Mesenteric fat pad (tissue), 1 donor: Measurements from ENCODE around the gene TEFM. TPM values are rescaled to one million over a fixed set of nuclear protein-coding genes. Genes with fewer than 3 reads are reported as not detected.
"Not testable (repeated sequence)": the region's sequence is repeated elsewhere in the genome, so short reads cannot be mapped to it uniquely, and the experiment has no call there.

Source experiments
- DNase-seq: peaks from one replicate; pipeline ENCODE4 v3.0.0-alpha.2; 2020; ENCODE audit warnings: low spot score
- long read RNA-seq: library from polyadenylated mRNA; unstranded; transcript quantifications from one replicate; pipeline ENCODE4 v2.0.0, GENCODE V29; 2020
- total RNA-seq: library from RNA; stranded (reverse); fragmentation: NEBNext Ultra II Directional; extraction: Animal tissue kit (Norgen Biotek cat#: 25700); gene quantifications from one replicate; pipeline ENCODE4 v1.2.1, GENCODE V29; 2021
- donor health status: DM: yes; HTN: yes; CAD: no.

TEFM gene, protein sequence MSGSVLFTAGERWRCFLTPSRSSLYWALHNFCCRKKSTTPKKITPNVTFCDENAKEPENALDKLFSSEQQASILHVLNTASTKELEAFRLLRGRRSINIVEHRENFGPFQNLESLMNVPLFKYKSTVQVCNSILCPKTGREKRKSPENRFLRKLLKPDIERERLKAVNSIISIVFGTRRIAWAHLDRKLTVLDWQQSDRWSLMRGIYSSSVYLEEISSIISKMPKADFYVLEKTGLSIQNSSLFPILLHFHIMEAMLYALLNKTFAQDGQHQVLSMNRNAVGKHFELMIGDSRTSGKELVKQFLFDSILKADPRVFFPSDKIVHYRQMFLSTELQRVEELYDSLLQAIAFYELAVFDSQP
- 12.8 TPM for total RNA-seq
- long read RNA-seq, transcript TEFM-205 (4 exons, 1,891 nt), result major isoform, 6 of 12 reads
- long read RNA-seq, partial matches to known transcripts, result 0 of 12 reads
- long read RNA-seq, other reads (novel, unspliced or antisense), result 5 of 12 reads

DNA sequence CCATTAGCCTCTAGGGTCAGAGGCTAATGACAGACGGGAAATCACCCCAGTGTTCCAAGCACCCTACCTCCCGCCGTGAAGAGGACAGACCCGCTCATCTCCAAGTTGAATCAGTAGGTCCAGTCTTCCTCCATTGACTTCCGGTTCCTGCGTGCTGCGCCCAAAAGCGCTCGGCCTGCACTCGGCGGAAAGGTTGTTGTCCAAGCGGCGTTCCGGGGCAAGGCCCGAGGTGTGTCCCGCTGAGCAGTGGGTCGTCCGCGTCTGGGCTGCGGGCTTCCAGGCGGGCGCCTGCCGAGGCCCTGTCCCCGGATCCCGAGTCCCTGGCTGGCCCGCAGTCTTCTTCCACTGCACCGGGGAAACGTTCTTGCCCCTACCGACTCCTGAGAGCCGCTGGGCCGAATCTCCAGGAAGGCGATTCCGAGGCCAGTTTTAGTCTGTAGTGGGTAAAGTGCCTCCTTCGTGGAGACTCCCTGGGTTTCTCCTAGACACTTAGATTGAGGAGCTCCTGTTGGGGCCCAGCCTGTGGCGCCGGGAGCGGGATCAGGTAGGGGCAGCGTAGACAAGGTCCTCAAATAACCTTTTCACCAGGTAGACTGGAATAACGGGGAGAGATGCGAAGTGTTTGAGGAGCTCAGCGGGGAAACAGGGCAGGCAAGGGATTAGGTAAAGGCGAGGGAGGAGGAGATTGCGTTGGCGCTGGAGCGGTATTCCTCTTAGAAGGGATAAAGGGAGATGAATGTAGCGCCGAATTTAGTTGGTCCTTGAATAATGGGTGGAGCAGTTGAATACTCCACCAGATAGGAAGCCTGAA is at the start of gene TEFM:
Gene TEFM (minus strand): TSS at position 138 of the 811 bp plus-strand sequence. CDS start 40 bp downstream, at position 98.
- DNase-seq, result peak; percentile 96

DNA sequence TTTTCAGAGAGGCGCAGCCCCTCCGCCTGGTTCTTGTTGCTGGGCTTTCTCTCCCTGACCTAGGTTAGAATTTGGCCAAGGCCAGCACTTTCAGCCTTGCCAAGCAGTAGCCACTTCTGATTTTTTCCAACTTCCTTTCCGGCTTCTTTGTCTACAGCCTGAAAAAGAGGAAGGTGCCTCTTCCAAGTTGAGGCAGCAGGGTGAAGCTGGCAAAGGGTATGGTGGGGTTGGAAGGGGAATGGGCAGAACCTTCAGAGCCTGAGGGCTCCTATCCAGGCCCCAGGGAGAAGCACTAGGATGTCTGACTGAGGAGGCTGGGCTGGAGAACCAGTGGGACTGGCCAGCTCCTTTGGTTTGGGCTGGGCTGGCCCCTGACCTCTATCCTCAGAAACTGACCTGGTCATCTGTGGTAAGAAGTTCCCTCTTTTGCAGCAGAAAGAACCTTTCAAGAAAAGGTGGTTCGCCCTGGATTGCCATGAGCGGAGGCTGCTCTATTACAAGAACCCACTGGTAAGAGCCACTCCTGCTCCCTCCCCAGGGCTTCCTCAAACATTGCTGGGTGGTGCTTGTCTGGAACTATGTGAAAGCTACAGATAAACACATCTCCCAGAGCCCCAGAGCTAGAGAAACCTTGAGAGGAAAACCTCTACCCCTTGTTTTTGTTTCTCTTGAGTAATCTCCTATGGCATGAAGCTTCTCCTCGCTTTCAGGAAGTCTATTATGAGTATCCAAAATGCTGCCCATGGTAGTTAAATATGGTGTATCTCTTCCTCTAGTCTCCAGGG is 48.2 kb upstream of the TEFM start:
- no peak for DNase-seq

DNA sequence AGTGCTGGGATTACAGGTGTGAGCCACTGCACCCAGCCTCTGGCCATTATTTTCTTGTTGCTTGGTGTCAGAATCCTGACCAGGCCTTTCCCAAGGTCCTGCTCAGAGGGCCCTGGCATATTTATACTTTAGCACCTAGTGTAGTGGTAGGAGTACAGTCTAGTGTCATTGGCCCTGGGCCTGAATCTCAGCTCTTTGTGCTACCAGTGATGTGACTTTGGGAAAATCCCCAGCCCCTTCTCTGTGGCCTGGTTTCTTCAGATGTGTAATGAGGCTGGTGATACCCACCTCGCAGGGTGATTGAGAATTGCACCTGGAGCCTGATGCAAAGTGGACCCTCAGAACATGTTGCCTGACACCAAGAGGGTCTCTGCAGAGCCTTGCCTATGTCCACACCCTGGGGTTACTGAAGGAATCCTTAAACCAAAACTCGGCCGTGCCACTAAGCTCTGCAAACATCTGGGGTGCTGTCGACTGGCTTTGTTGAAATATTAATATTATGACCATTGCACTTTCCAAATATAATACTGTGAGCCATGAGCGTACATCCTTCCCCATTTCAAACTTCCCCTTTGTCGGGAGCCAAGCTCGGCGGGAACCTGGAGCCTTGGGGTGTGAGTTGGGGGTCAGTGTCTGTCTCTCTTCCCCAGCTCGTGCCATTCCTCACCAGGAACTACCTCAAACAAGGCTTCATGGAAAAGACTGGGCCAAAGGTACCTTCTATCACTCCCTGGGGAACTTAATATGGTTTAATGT is 46.8 kb upstream of the TEFM start:
- DNase-seq, result no peak

DNA sequence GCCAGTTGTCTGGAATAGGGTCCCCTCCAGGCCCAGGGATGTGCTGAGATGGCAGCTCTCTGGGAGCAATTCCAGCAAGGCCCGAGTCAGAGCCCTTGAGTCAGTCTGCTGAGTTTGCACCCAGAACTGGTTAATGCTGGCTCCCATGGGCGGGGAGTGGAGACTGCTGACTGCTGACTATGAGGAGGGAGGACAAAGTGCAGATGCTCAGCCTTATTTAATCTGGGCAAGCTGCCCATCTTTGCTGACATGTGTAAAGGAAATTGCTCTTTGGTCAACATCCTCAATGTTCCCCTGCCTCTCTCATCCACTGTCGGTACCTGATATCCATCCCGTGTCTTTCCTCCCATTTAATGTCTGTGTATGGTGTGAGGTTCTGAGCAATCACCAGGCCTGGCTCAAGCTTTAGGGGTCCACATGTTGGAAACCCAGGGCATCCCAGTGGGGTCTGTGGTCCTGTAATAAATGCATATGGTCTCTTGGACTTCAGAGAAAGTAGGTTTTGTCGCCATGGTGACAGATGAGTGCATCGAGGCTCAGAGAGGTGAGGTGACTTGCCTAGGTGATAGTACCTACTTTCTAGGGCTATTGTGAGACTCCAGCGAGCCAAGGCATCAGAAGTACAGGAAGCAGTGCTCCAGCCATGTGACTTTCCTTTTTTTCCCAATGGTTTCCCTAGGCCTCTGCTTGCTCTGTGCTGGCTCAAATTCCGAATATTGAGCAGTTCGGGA is 44.8 kb upstream of the TEFM start:
- no peak for DNase-seq

DNA sequence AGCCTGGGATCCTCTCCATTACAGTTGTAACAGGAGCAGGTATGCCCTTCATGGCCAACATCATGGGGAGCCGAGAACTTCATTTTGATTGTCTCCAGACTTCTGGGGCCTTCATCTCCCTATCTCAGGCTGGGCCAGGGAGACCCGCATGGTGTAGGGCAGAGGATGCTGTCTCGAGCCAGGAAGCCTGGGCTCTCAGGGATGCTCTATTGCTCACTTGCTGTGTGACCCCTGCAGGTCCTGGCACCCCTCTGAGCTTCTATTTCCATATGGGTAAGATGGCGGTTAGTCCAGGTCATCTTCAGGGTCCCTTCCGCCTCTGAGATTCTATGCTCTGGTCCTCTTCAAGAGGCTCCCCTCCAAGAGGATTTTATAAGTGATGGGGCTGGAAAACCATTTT is 44.2 kb upstream of the TEFM start:
- no peak for DNase-seq

DNA sequence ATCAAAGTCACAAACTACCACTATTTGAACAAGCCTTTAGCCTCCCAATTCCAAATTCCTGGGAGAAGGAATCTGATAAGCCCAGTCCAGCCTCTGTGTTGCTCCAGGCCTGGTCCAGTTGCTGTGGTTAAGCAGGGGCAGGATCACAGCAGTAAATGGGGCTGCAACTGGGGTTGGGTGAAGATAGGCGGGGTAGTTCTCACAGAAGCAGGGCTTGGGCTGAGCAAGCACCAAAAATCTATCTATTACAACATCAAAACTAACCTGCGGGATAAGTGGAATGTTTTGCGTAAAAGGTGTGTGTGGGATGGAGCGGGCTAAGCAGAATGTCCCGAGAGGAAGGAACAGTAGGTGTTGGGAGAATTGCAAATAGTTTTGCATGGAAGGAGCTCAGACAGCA is 41.8 kb upstream of the TEFM start:
- DNase-seq, result no peak

DNA sequence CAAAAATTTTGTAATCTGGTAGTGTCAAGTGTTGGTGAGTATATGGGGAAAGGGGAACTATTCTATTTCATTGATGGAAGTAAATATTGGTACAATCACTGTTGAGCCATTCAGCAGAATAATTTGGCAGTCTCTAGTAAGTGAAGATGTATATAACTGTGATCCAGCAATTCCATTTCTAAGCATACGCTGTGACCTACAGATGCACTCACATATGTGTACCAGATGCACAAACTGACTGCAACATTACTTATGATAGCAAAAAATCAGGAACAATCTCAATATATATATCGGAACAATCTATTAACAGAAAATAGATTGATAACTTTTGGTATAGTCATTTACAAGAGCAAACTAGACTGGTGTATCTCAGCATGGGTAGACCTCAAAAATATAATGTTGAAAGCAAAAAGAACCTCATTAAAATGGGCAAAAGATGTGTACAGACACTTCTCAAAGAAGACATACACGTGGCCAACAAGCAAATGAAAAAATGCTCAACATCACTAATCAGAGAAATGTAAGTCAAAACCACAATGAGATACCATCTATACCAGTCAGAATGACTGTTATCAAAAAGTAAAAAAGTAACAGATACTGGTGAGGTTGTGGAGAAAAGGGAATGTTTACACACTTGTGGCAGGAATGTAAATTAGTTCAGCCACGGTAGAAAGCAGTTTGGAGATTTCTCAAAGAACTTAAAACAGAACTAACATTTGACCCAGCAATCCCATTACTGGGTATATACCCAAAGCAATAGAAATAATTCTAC is 36.5 kb upstream of the TEFM start:
- DNase-seq, result no peak

DNA sequence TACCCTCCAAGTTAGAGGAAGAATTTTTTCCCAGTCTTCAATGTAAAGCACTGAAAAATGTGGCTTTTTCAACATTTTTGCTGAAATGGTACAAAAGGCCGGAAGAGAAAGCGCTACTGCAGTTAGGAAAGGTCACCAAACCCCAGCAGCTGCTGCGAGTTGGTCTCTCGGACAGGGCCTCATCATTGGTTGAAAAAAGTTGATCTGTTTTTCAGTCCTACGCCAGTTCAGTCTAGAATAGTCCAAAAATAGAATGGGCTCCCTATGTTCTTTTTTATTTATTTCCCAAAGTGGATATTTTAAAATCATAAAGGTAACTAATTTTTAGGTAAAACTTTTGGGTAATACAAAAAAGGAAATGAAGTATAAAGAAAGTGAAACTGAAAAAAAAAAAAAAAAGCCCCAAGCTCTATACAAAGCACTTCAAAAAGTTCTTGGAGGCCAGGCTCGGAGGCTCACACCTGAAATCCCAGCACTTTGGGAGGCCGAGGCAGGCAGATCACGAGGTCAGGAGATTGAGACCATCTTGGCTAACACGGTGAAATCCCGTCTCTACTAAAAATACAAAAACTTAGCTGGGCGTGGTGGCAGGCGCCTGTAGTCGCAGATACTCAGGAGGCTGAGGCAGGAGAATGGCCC is 33.1 kb upstream of the TEFM start:
- DNase-seq, result no peak

DNA sequence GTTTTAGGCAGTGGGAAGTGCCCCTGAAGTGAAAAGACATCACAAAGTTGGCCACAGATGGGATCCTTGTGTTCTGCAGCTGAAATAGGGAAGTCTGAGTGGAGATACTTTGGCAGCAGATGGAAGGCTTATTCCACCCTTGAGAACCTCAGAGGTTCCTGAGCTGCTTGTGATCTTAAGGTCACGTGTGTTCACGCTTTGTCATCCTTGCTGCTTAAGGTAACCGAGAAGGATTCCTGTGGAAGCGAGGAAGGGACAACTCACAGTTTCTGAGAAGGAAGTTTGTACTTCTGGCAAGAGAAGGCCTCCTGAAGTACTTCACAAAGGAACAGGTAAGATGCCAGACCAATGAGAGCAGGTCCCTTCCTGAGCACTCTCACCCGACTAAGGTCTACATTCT is 27.9 kb upstream of the TEFM start:
- DNase-seq, result no peak

DNA sequence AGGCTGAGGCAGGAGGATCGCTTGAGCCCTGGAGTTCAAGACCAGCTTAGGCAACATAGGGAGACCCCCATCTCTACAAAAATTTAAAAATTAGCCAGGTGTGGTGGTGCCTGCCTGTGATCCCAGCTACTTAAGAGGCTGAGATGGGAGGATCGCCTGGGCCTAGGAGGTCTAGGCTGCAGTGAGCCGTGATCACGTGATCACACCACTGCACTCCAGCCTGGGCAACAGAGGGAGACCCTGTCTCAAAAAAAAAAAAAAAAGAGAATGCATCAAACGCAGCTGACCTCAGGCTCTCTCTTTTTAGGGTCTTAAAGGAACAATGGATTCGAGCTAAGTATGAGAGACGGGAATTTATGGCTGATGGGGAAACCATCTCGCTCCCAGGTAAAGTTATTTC is 25.5 kb upstream of the TEFM start:
- DNase-seq, result not testable (repeated sequence)

DNA sequence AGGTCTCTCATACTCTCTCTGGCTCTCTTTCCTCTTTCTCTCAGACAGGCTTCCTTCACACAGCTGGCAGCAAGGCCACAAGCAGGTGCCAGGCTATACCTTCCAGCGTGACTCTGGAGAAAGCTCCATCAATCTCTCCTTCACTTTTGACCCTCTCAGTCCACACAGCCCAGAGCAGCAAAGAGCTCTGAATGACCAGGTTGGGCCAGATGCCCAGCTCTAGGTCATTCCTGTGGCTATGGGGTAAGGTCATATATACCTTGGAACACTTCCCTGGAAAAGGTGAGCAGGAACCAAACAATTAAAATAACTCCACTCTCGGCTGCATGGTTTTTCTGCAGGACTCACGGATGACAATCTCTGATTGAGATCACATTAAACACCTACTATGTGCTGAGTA is 24.5 kb upstream of the TEFM start:
- no peak for DNase-seq

DNA sequence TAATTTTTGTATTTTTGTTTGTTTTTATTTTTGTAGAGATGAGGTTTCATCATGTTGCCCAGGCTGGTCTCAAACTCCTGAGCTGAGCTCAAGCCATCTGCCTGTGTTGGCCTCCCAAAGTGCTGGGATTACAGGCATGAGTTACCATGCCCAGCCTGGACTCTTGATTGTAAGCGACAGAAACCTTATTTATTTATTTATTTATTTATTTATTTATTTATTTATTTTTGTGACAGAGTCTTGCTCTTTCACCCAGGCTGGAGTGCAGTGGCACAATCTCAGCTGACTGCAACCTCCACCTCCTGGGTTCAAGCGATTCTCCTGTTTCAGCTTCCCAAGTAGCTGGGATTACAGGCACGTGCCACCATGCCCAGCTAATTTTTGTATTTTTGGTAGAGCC is 23.8 kb upstream of the TEFM start:
- not testable (repeated sequence) for DNase-seq

DNA sequence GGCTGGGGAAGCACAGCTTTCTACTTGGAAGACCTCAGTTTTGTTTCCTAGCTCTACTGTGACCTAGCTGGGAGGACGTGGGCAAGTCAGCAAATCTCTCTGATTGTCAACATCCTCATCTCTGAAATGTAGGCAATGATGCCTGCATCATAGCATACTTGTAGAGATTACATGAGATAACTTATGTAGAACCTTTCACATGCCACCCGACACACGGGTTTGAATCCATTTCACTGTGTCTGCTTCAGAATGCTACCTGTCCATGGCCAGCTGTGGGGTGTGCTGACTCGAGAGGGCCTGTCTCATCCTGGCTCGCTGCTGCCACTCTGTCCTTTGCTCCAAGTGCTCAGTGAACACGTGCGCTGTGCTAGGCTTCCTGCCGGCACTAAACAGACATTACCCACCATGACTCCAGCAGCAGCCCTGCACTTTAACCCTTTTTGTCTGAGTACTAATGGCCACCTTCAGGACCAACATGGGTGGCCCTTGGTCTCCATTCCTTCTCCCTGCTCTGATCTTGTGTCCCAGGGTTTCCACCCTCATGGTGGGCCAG is 23.1 kb upstream of the TEFM start:
- DNase-seq, result no peak

DNA sequence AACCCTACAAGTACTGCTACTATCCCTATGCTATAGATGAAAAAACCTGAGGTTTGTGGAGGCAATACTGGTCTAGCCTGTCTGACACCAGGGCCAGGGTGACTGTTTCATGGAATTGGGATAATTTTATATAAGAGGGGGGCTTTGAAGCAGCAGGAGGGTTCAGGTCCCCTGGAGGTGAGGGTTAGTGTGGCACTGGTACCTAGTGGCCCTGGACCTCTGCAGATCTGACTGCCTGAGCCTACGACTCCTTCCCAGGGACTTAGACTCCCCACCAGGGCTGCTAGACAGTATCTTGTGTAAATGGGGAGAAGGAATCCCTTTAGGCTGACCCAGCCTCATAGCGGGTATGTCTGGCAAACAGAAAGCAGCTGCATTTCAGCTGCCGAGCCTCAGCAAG is 22.5 kb upstream of the TEFM start:
- DNase-seq, result no peak

DNA sequence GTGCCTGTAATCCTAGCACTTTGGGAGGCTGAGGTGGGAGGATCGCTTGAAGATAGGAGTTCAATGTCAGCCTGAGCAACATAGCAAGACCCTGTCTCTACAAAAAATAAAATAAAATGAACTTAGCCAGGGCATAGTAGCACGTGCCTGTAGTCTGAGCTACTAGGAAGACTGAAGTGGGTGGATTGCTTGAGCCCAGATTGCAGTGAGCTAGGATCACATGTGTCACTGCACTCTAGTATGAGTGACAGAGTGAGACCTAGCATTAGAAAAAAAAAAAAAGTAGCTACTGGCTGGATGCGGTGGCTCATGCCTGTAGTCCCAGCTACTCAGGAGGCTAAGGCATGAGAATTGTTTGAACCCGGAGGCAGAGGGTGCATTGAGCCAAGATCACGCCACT is 21.7 kb upstream of the TEFM start:
- DNase-seq, result no peak

DNA sequence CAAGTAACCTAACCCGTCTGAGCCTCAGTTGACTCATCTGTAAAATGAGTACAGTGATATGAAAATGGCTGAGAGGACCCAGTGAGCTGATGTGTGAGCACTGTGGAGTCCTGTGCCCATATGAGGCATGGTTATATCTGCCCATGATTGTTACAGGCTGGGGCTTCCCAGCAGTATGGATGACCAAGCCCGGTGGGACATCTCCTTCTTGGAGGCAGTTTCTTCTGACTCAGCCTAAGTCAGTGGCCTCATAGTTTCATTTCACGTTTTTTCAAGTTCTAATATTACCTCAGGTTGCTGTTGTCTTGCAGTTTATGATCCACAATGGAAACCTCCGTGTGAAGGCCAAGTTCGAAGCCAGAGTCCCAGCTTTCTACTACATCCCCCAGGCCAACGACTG is 20.5 kb upstream of the TEFM start:
- no peak for DNase-seq

DNA sequence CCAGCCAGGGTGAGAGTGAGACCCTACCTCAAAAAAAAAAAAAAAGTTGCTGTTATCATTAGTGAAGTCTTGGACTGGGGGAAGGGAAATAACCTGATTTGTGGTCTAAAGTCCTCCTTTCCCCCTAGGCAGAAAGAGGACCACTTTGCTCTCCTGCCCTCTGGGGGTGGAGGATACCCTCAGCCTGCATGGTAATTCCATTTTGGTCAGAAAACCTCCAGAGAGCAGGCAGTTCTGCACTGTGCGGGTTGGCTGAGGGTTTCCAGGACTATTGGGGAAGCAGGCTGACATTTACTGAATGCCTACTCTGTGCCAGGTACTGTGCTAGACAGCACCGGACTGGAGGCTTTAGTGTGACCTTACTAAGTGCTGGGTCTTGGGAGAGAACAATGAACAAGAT is 18.3 kb upstream of the TEFM start:
- peak; percentile 65 for DNase-seq

DNA sequence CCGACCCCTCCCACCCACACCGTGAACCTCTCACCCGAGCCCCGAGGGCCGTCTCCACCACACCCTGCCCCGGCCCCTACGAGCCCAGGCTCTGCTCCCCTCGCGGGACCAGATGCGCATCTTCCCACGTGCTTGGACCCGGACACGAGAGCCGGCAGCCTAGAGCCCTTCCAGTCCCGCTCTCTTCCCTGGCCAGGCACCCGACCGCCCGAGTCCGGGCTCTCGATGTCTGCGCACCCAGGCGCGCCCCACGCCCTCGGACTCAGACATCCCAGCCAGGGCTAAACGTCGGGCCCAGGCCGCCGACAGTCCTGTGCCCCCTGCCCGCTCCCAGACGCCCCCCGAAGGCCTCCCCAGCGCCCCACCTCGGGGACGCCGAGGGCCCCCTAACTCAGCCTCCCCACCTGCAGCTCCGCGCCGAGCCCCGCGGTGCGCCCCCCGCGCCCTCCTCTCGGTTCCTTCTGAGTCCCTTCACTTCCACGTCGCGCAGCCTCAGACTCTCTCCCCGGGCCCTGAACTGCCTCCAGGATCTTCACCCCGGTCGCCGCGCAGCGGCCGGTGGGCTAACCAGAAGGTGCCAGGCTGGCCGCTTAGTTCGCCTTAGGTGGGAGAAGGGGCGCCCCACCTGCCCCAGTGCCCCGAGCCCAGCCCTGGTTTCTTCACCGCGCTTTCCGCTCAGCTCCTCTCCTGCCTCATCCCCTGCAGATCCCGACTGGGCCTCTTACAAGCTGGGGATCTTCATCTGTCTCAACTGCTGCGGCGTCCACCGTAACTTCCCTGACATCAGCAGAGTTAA is 16.4 kb upstream of the TEFM start:
- DNase-seq, result peak; percentile 90
